Activated naive CD8-positive, alpha-beta T cell treated with anti-CD3 and anti-CD28 coated beads for 36 hours (primary cell): ENCODE data around the gene AURKB. TPM values are rescaled to one million over a fixed set of nuclear protein-coding genes. Genes with fewer than 3 reads are reported as not detected.
A peak's percentile ranks its signal among the peaks of the same experiment; 100 is the strongest.

Experiments
- DNase-seq: peaks from one replicate; pipeline ENCODE4 v3.0.0; 2021
- H3K27ac Mint-ChIP-seq: one replicate; pipeline ENCODE4 v1.8.0; 2022; ENCODE audit warnings: mild to moderate bottlenecking, moderate library complexity, mixed read lengths
- H3K27me3 Mint-ChIP-seq: one replicate; pipeline ENCODE4 v1.8.0; 2022; ENCODE audit warnings: mild to moderate bottlenecking, mixed read lengths
- H3K36me3 Mint-ChIP-seq: one replicate; pipeline ENCODE4 v1.8.0; 2021; ENCODE audit warnings: mild to moderate bottlenecking, mixed read lengths
- H3K4me1 Mint-ChIP-seq: one replicate; pipeline ENCODE4 v1.8.0; 2021; ENCODE audit warnings: mixed read lengths
- H3K4me3 Mint-ChIP-seq: one replicate; pipeline ENCODE4 v1.8.0; 2022; ENCODE audit warnings: mild to moderate bottlenecking, moderate library complexity, mixed read lengths
- H3K9me3 Mint-ChIP-seq: one replicate; pipeline ENCODE4 v1.8.0; 2022; ENCODE audit warnings: mixed read lengths
- total RNA-seq, 2 experiments: library from RNA; stranded (reverse); gene quantifications; one replicate each; pipeline ENCODE4 v1.2.3, GENCODE V29; 2021

The AURKB gene
- total RNA-seq, 2 experiments from 2014 or later = 177 to 181 TPM

GRCh38 chr17:8235676-8236075 lies 25.3 kb upstream of the AURKB start:
- H3K36me3 Mint-ChIP-seq = peaks cover 27% of the 10 kb centered on the region
- no peaks in the 10 kb centered on the region for H3K27me3 Mint-ChIP-seq

GRCh38 chr17:8234361-8235270 lies 24.2 kb upstream of the AURKB start:
- DNase-seq = no peak
- Mint-ChIP-seq H3K27ac (peak overlapping the region; percentile 13), H3K4me1 (peaks cover 5% of the 10 kb centered on the region)

More at GRCh38 chr17:8235676-8236075, 25.3 kb upstream of the AURKB start:
- Mint-ChIP-seq H3K4me3 (no peak overlapping the region), H3K9me3 (no peaks in the 10 kb centered on the region), H3K27ac (no peak overlapping the region), H3K4me1 (peaks cover 8% of the 10 kb centered on the region)
- no peak for DNase-seq

GRCh38 chr17:8231701-8232100 lies 21.3 kb upstream of the AURKB start:
- H3K9me3 Mint-ChIP-seq = no peaks in the 10 kb centered on the region
- DNase-seq = no peak
- H3K4me1 Mint-ChIP-seq = peaks cover 9% of the 10 kb centered on the region
- H3K27me3 Mint-ChIP-seq = peaks cover 6% of the 10 kb centered on the region
- no peak overlapping the region for H3K4me3 Mint-ChIP-seq
- no peak overlapping the region for H3K27ac Mint-ChIP-seq
- H3K36me3 Mint-ChIP-seq = peaks cover 34% of the 10 kb centered on the region

More at GRCh38 chr17:8234361-8235270, 24.2 kb upstream of the AURKB start:
- Mint-ChIP-seq H3K9me3 (no peaks in the 10 kb centered on the region), H3K27me3 (no peaks in the 10 kb centered on the region), H3K36me3 (peaks cover 24% of the 10 kb centered on the region), H3K4me3 (no peak overlapping the region)

DNA sequence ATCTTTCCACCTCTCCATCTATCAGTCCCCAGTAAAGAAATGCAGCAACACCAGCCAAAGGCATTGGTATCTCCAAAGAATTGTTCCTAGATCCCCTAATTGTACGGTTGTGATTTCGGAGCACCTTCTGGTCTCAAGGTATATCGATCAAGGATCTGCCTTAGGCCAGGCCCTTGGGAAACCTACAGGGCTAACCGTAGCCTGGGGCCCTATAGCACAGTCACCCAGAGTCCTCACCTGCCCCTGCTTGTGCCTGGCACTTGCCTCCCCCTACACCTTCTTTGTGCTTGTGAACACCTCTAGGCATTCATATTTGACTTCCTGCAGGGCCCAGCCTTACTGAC lies 16.8 kb upstream of the AURKB start:
- no peak for DNase-seq
- H3K9me3 Mint-ChIP-seq = peaks cover 6% of the 10 kb centered on the region
- H3K27ac Mint-ChIP-seq = peak overlapping the region; percentile 96
- H3K27me3 Mint-ChIP-seq = peaks cover 19% of the 10 kb centered on the region
- H3K4me3 Mint-ChIP-seq = peak overlapping the region; percentile 44
- H3K36me3 Mint-ChIP-seq = peaks cover 34% of the 10 kb centered on the region
- H3K4me1 Mint-ChIP-seq = peaks cover 42% of the 10 kb centered on the region

- peak; percentile 57 for DNase-seq
- peaks cover 36% of the 10 kb centered on the region for H3K36me3 Mint-ChIP-seq
- peaks cover 8% of the 10 kb centered on the region for H3K9me3 Mint-ChIP-seq
- peak overlapping the region; percentile 74 for H3K4me3 Mint-ChIP-seq
- peak overlapping the region; percentile 96 for H3K27ac Mint-ChIP-seq
- peaks cover 46% of the 10 kb centered on the region for H3K4me1 Mint-ChIP-seq
- H3K27me3 Mint-ChIP-seq = peaks cover 22% of the 10 kb centered on the region
These were observed 16.3 kb upstream of the AURKB start for GRCh38 chr17:8226536-8227237.

- H3K4me3 Mint-ChIP-seq = peak overlapping the region; percentile 74
These were observed 15.6 kb upstream of the AURKB start for GRCh38 chr17:8225813-8226535.

GRCh38 chr17:8224891-8225812 lies 14.8 kb upstream of the AURKB start:
- peaks cover 33% of the 10 kb centered on the region for H3K27me3 Mint-ChIP-seq
- H3K4me3 Mint-ChIP-seq = peak overlapping the region; percentile 96
- peaks cover 58% of the 10 kb centered on the region for H3K4me1 Mint-ChIP-seq
- DNase-seq = no peak
- peak overlapping the region; percentile 99 for H3K27ac Mint-ChIP-seq
- peaks cover 10% of the 10 kb centered on the region for H3K9me3 Mint-ChIP-seq
- H3K36me3 Mint-ChIP-seq = peaks cover 39% of the 10 kb centered on the region

More at GRCh38 chr17:8225813-8226535, 15.6 kb upstream of the AURKB start:
- H3K4me1 Mint-ChIP-seq = peaks cover 53% of the 10 kb centered on the region
- H3K27me3 Mint-ChIP-seq = peaks cover 28% of the 10 kb centered on the region
- H3K36me3 Mint-ChIP-seq = peaks cover 36% of the 10 kb centered on the region
- peak overlapping the region; percentile 96 for H3K27ac Mint-ChIP-seq
- peak; percentile 74 for DNase-seq
- H3K9me3 Mint-ChIP-seq = peaks cover 8% of the 10 kb centered on the region

DNA sequence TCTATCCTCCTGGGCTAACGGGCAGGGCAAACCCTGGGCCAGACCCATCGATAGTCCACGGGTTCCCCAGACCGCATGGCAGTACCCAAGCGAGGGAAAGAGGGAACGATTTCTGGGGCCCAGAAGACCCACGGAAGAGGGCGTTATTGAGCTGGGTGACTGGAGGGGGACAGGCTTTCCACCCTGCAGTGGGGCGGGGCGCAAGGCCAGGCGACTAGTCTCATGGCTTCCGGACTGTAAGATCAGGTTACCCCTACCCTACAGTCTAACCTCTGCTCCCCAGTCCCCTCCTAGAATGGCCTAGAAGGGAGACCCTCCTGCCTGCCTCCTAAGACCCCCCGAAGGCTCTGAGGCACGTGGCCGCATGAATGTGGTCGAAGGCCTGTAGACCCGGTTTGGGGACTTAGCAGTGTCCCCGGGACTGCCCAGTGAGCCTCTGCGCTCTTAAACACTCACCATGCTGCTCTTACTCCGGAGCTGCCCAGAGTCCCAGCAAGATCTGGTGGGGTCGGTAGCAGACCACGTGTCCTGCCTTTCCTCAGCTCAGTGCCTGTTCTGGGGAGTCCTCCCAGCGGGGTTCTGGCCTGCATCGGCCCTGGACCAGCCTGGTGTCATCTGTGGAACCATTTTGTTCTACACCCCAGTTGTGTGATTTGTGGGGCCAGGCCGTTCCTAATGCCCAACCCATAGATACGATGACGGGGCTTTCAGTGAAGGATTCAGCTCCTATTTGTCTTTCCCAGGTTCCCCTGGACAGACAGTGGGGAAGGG lies 13.2 kb upstream of the AURKB start:
- peaks cover 61% of the 10 kb centered on the region for H3K4me1 Mint-ChIP-seq
- peaks cover 33% of the 10 kb centered on the region for H3K36me3 Mint-ChIP-seq
- peak overlapping the region; percentile 99 for H3K27ac Mint-ChIP-seq
- DNase-seq = peak; percentile 77
- H3K4me3 Mint-ChIP-seq = peak overlapping the region; percentile 96
- H3K9me3 Mint-ChIP-seq = peaks cover 10% of the 10 kb centered on the region
- H3K27me3 Mint-ChIP-seq = peaks cover 33% of the 10 kb centered on the region

DNA sequence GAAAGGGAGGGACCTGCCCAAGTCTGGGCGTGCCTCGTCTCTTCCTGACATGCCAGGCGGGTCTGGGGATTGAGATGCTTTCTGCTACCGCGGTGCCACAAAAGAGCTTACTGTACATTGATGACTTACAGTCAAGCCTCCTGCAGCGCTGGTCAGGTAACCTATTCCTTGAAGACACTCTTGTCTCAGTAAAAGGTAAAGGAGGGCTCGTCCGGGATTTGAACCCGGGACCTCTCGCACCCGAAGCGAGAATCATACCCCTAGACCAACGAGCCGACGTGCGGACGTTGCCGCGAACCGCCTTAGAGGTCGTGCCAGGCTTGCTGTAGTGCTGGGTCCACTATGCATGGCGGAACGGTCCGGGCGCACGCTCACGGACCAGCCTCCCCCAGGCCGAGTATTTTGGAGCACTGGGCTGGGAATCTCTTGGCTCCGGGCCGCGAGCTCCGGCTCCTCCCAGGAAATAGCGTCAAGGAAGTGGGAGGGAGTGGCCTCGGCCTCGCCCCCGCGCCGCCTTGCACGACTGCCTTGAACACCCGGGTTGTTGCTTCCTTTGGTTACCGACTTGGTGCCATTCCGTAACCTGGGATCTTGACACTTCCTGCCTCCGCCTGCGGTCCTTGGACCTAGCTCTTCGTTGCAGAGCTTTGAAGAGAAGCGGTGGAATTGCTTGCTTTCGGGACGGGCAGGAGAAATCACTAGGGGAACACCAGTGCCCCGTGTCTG lies 12.4 kb upstream of the AURKB start:
- peak; percentile 91 for DNase-seq
- H3K27me3 Mint-ChIP-seq = peaks cover 33% of the 10 kb centered on the region
- H3K4me3 Mint-ChIP-seq = peak overlapping the region; percentile 96
- peaks cover 61% of the 10 kb centered on the region for H3K4me1 Mint-ChIP-seq
- H3K27ac Mint-ChIP-seq = peak overlapping the region; percentile 99
- H3K36me3 Mint-ChIP-seq = peaks cover 32% of the 10 kb centered on the region
- H3K9me3 Mint-ChIP-seq = peaks cover 10% of the 10 kb centered on the region

GRCh38 chr17:8222380-8222629 lies 11.9 kb upstream of the AURKB start:
- Mint-ChIP-seq H3K9me3 (peaks cover 10% of the 10 kb centered on the region), H3K27ac (peak overlapping the region; percentile 99), H3K4me1 (peaks cover 59% of the 10 kb centered on the region), H3K4me3 (peak overlapping the region; percentile 96), H3K27me3 (peaks cover 33% of the 10 kb centered on the region), H3K36me3 (peaks cover 27% of the 10 kb centered on the region)
- DNase-seq = peak; percentile 74

DNA sequence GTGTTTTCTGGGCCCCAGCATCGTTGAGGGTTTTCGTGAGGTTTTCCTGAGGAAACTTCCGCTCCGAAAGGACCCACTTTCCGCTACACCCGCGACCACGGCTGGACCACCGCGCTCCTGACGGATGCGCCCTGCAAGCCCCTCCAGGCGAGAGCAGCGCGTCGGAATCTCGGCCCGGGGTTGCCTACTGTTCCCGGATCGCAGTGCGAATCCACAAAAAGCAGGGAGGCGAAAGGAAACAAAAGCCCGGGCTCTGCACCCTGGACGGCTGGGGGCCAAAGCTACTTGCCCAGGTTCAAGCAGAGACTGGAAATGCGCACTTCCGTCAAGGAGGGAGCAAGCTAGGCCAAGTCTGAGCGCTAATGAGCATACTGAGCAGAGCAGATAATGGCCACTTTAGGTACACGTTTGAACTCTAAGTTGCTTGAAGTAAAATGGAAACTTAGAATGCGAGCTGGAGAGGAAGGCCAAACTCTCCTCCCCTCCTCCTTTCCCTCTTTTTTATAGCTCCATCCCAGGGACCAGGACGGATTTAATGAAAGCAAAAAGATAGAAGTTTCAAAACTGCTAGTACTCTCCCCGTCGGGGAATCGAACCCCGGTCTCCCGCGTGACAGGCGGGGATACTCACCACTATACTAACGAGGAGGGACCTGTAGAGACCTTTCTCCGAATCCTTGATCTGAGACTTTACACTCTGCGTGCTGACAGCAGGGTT lies 11.4 kb upstream of the AURKB start:
- peaks cover 23% of the 10 kb centered on the region for H3K36me3 Mint-ChIP-seq
- DNase-seq = peak; percentile 85
- H3K4me3 Mint-ChIP-seq = peak overlapping the region; percentile 96
- H3K4me1 Mint-ChIP-seq = peaks cover 54% of the 10 kb centered on the region
- peaks cover 28% of the 10 kb centered on the region for H3K27me3 Mint-ChIP-seq
- peaks cover 10% of the 10 kb centered on the region for H3K9me3 Mint-ChIP-seq
- peak overlapping the region; percentile 99 for H3K27ac Mint-ChIP-seq

DNA sequence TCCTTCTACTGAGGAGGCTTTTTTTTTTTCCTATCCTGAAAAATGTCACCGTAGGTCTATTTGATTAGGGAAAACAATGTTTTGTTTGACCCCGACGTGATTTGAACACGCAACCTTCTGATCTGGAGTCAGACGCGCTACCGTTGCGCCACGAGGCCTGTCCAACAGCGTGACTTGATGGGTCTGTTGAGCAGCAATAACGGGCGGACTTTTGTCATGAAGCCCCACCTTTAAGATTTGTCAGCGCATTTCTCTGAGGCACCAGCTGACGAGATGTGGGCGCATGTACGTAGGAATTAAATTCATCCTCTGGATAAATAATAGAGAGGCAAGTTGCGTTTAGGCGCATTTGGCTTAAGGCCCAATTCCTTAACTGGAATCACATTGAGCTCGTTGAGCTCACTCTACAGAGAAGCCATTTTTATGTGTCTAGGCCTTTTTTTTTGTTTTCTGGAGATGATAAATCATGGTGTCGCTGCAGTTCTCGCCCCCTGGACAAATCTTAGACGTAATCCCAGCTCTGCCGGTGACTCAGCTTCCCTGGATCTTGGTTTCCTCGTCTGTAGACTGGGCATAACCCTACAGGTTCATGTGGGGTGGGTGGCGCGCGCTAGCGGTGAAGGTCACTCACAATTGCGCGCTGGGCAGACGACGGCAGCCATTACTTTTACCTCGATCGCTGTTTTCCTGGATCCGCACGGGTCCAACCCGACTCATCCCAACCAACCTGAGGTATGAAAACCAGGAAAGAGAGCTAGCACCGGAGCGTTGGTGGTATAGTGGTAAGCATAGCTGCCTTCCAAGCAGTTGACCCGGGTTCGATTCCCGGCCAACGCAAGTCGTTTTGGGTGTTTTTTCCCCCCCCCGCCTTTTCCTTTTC lies 10.6 kb upstream of the AURKB start:
- Mint-ChIP-seq H3K27me3 (peaks cover 20% of the 10 kb centered on the region), H3K36me3 (peaks cover 16% of the 10 kb centered on the region), H3K9me3 (peaks cover 7% of the 10 kb centered on the region), H3K4me3 (peak overlapping the region; percentile 96), H3K4me1 (peaks cover 46% of the 10 kb centered on the region), H3K27ac (peak overlapping the region; percentile 99)
- peak; percentile 86 for DNase-seq
